ENCODE results near the gene MAL. TPM values are rescaled to one million over a fixed set of nuclear protein-coding genes. Genes with fewer than 3 reads are reported as not detected.

Gene MAL
- total and polyA plus RNA-seq, 2 experiments from 2014 or later, result 1.4 TPM; not detected in 1

GRCh38 chr2:95023222-95023597, 2.3 kb upstream of the MAL start:
- H3K9me3 ChIP-seq (ENCODE audit: low read depth), result no peaks in the 10 kb centered on the region
- no peak overlapping the region for H3K4me3 ChIP-seq
- 63% methylated on average over 2 of the region's 2 CpGs for WGBS (ENCODE audit: low lambda C conversion rate, missing lambda C conversion rate)
- no peak overlapping the region for H3K4me2 ChIP-seq
- no peak for TF ChIP-seq CTCF (IDR thresholded peaks at IDR 0.05; ENCODE audit: poor library complexity)
- no peak for TF ChIP-seq EZH2phosphoT487 (IDR thresholded peaks at IDR 0.05; ENCODE audit: low read depth, severe bottlenecking, unreplicated experiment)
- no peak for TF ChIP-seq EZH2 (IDR thresholded peaks at IDR 0.05; ENCODE audit: borderline replicate concordance)
- H3K27ac ChIP-seq, result no peak overlapping the region
- no peaks in the 10 kb centered on the region for H3K79me2 ChIP-seq
- H2AFZ ChIP-seq, result no peak overlapping the region
- no peaks in the 10 kb centered on the region for H3K36me3 ChIP-seq (replicated peaks; ENCODE audit: insufficient read depth, low read depth)
- no peak for DNase-seq (ENCODE audit: low spot score)
- H3K4me1 ChIP-seq (ENCODE audit: insufficient read depth), result no peaks in the 10 kb centered on the region
- no peaks in the 10 kb centered on the region for H4K20me1 ChIP-seq (ENCODE audit: insufficient read depth, poor library complexity, severe bottlenecking)
- H3K27me3 ChIP-seq, result peaks cover 34% of the 10 kb centered on the region
- no peaks in the 10 kb centered on the region for H3K9me2 ChIP-seq (replicated peaks; ENCODE audit: insufficient read depth)

- no peak overlapping the region for H3K4me2 ChIP-seq
- H3K9me3 ChIP-seq (ENCODE audit: low read depth), result no peaks in the 10 kb centered on the region
- no peak for DNase-seq (ENCODE audit: low spot score)
- no peak overlapping the region for H2AFZ ChIP-seq
- H3K27me3 ChIP-seq, result peaks cover 37% of the 10 kb centered on the region
- no peaks in the 10 kb centered on the region for H3K4me1 ChIP-seq (ENCODE audit: insufficient read depth)
- no peak overlapping the region for H3K4me3 ChIP-seq
- H4K20me1 ChIP-seq (ENCODE audit: insufficient read depth, poor library complexity, severe bottlenecking), result no peaks in the 10 kb centered on the region
- no peaks in the 10 kb centered on the region for H3K79me2 ChIP-seq
- H3K9me2 ChIP-seq (replicated peaks; ENCODE audit: insufficient read depth), result no peaks in the 10 kb centered on the region
- no peaks in the 10 kb centered on the region for H3K36me3 ChIP-seq (replicated peaks; ENCODE audit: insufficient read depth, low read depth)
- H3K27ac ChIP-seq, result no peak overlapping the region
- WGBS (ENCODE audit: low lambda C conversion rate, missing lambda C conversion rate), result 88% methylated on average over 11 of the region's 11 CpGs
- TF ChIP-seq CTCF (IDR thresholded peaks at IDR 0.05; ENCODE audit: poor library complexity) (no peak), EZH2 (IDR thresholded peaks at IDR 0.05; ENCODE audit: borderline replicate concordance) (no peak), EZH2phosphoT487 (IDR thresholded peaks at IDR 0.05; ENCODE audit: low read depth, severe bottlenecking, unreplicated experiment) (no peak)
Measured at GRCh38 chr2:95024371-95024770, 1.1 kb upstream of the MAL start.

- Histone ChIP-seq H2AFZ (no peak overlapping the region), H3K79me2 (no peaks in the 10 kb centered on the region), H3K4me3 (no peak overlapping the region), H3K9me3 (ENCODE audit: low read depth) (no peaks in the 10 kb centered on the region), H3K4me2 (peak overlapping the region; percentile 59), H4K20me1 (ENCODE audit: insufficient read depth, poor library complexity, severe bottlenecking) (no peaks in the 10 kb centered on the region), H3K9me2 (replicated peaks; ENCODE audit: insufficient read depth) (no peaks in the 10 kb centered on the region), H3K27me3 (peaks cover 37% of the 10 kb centered on the region), H3K4me1 (ENCODE audit: insufficient read depth) (no peaks in the 10 kb centered on the region), H3K36me3 (replicated peaks; ENCODE audit: insufficient read depth, low read depth) (no peaks in the 10 kb centered on the region), H3K27ac (no peak overlapping the region)
- no peak for DNase-seq (ENCODE audit: low spot score)
- no peak for TF ChIP-seq CTCF (IDR thresholded peaks at IDR 0.05; ENCODE audit: poor library complexity)
- no peak for TF ChIP-seq EZH2 (IDR thresholded peaks at IDR 0.05; ENCODE audit: borderline replicate concordance)
- no peak for TF ChIP-seq EZH2phosphoT487 (IDR thresholded peaks at IDR 0.05; ENCODE audit: low read depth, severe bottlenecking, unreplicated experiment)
- WGBS (ENCODE audit: low lambda C conversion rate, missing lambda C conversion rate), result 53% methylated on average over 29 of the region's 30 CpGs
Measured at GRCh38 chr2:95024960-95025405, 525 bp upstream of the MAL start.

Data from hepatocyte (in vitro differentiated cells).